OCI-LY3 (cell line): ENCODE data around the gene FAR1.

Experiments
- H2AFZ ChIP-seq: fragments of 200-600, 300-600 bp; shearing (Covaris generic); 2 replicates; pipeline ENCODE4 v1.6.0; 2014; ENCODE audit warnings: antibody characterized with exemption, low read depth, low read length
- H3K27ac ChIP-seq: fragments of 200-600, 300-600 bp; sonication (generic); 2 replicates; pipeline ENCODE4 v1.5.1; 2014; ENCODE audit warnings: mild to moderate bottlenecking, low read length, moderate library complexity, mixed read lengths
- H3K27me3 ChIP-seq: fragments of 200-600, 300-600 bp; sonication (generic); 2 replicates; pipeline ENCODE4 v1.6.1; 2014; ENCODE audit warnings: low read depth, low read length, mixed read lengths
- H3K36me3 ChIP-seq: fragments of 200-600, 300-600 bp; sonication (generic); replicated peaks from 2 replicates; pipeline ENCODE3; 2014; ENCODE audit warnings: low read depth, low read length, mixed read lengths
- H3K4me1 ChIP-seq: fragments of 300-600, 200-600 bp; sonication (generic); 2 replicates; pipeline ENCODE4 v1.6.1; 2014; ENCODE audit warnings: low read length, mixed read lengths
- H3K4me2 ChIP-seq: fragments of 200-600, 300-600 bp; sonication (generic); 2 replicates; pipeline ENCODE4 v1.6.1; 2014; ENCODE audit warnings: low read length, mixed read lengths
- H3K4me3 ChIP-seq: fragments of 300-600, 200-600 bp; sonication (generic); 2 replicates; pipeline ENCODE4 v1.5.1; 2014; ENCODE audit warnings: antibody characterized with exemption, mild to moderate bottlenecking, low read length, moderate library complexity
- H3K79me2 ChIP-seq: fragments of 300-600, 200-600 bp; shearing (Covaris generic); 2 replicates; pipeline ENCODE4 v1.6.1; 2014; ENCODE audit warnings: mild to moderate bottlenecking, low read length, mixed read lengths
- H3K9ac ChIP-seq: fragments of 300-600, 200-600 bp; shearing (Covaris generic); 2 replicates; pipeline ENCODE4 v1.6.0; 2014; ENCODE audit warnings: mild to moderate bottlenecking, low read length, moderate library complexity
- H3K9me3 ChIP-seq: fragments of 200-600, 300-600 bp; shearing (Covaris generic); 2 replicates; pipeline ENCODE4 v1.6.1; 2014; ENCODE audit warnings: low read length, mixed read lengths; ENCODE audit not compliant: insufficient read depth
- H4K20me1 ChIP-seq: fragments of 200-600, 300-600 bp; sonication (generic); 2 replicates; pipeline ENCODE4 v1.6.1; 2016; ENCODE audit warnings: low read length, mixed read lengths; ENCODE audit not compliant: insufficient read depth
- CTCF ChIP-seq: fragments of 200-600, 300-600 bp; sonication (generic); IDR thresholded peaks from 2 replicates; pipeline ENCODE4 v1.5.1; 2014; ENCODE audit warnings: antibody characterized with exemption, low read length, low read depth
- EZH2phosphoT487 ChIP-seq: fragments of 200-600 bp; shearing (Covaris generic); IDR thresholded peaks from 2 replicates; pipeline ENCODE4 v1.6.1; 2018; ENCODE audit warnings: antibody characterized with exemption, mixed run types, low read depth

FAR1 gene

GRCh38 chr11:13686776-13687175, 18.3 kb downstream of the FAR1 start:
- Histone ChIP-seq H4K20me1 (peaks cover 76% of the 10 kb centered on the region), H3K79me2 (peaks cover 98% of the 10 kb centered on the region), H3K4me2 (no peak overlapping the region), H2AFZ (no peak overlapping the region), H3K9ac (no peak overlapping the region), H3K27ac (no peak overlapping the region), H3K9me3 (peaks cover 4% of the 10 kb centered on the region; the same call in 1 of the 2 replicates), H3K36me3 (peaks cover 21% of the 10 kb centered on the region), H3K4me1 (no peaks in the 10 kb centered on the region), H3K27me3 (no peaks in the 10 kb centered on the region), H3K4me3 (no peak overlapping the region)
- TF ChIP-seq EZH2phosphoT487 (no peak), CTCF (no peak)

GRCh38 chr11:13687271-13687670, 18.8 kb downstream of the FAR1 start:
- no peak overlapping the region for H2AFZ ChIP-seq
- peaks cover 21% of the 10 kb centered on the region for H3K36me3 ChIP-seq
- H4K20me1 ChIP-seq: peaks cover 75% of the 10 kb centered on the region
- H3K4me1 ChIP-seq: no peaks in the 10 kb centered on the region
- H3K9ac ChIP-seq: no peak overlapping the region
- no peak overlapping the region for H3K4me2 ChIP-seq
- H3K4me3 ChIP-seq: no peak overlapping the region
- H3K27ac ChIP-seq: no peak overlapping the region
- TF ChIP-seq CTCF (no peak), EZH2phosphoT487 (no peak)
- H3K79me2 ChIP-seq: peaks cover 98% of the 10 kb centered on the region
- H3K9me3 ChIP-seq: peaks cover 4% of the 10 kb centered on the region; the same call in 1 of the 2 replicates
- H3K27me3 ChIP-seq: no peaks in the 10 kb centered on the region

- no peak overlapping the region for H3K4me3 ChIP-seq
- peaks cover 84% of the 10 kb centered on the region for H3K79me2 ChIP-seq
- peaks cover 4% of the 10 kb centered on the region; the same call in 1 of the 2 replicates for H3K9me3 ChIP-seq
- peaks cover 56% of the 10 kb centered on the region for H4K20me1 ChIP-seq
- no peak overlapping the region for H2AFZ ChIP-seq
- peaks cover 25% of the 10 kb centered on the region for H3K36me3 ChIP-seq
- TF ChIP-seq CTCF (no peak), EZH2phosphoT487 (no peak)
- H3K4me2 ChIP-seq: no peak overlapping the region
- H3K27ac ChIP-seq: no peak overlapping the region
- no peak overlapping the region for H3K9ac ChIP-seq
- no peaks in the 10 kb centered on the region for H3K4me1 ChIP-seq
- no peaks in the 10 kb centered on the region for H3K27me3 ChIP-seq
Measured at GRCh38 chr11:13691286-13691899, 22.9 kb downstream of the FAR1 start.

GRCh38 chr11:13692172-13692571, 23.7 kb downstream of the FAR1 start:
- H2AFZ ChIP-seq: no peak overlapping the region
- H4K20me1 ChIP-seq: peaks cover 48% of the 10 kb centered on the region
- no peak overlapping the region for H3K4me3 ChIP-seq
- no peaks in the 10 kb centered on the region for H3K4me1 ChIP-seq
- TF ChIP-seq EZH2phosphoT487: no peak
- TF ChIP-seq CTCF: no peak
- H3K27me3 ChIP-seq: no peaks in the 10 kb centered on the region
- H3K9ac ChIP-seq: no peak overlapping the region
- peaks cover 24% of the 10 kb centered on the region for H3K36me3 ChIP-seq
- H3K9me3 ChIP-seq: peaks cover 3% of the 10 kb centered on the region; the same call in 1 of the 2 replicates
- H3K27ac ChIP-seq: no peak overlapping the region
- peaks cover 80% of the 10 kb centered on the region for H3K79me2 ChIP-seq
- H3K4me2 ChIP-seq: no peak overlapping the region
